Peyer's patch (tissue), 4 donors: ENCODE measurements around the gene KRT14.

Experiments
- CTCF ChIP-seq, 6 experiments: fragments of 450-650 bp in 4 of 6; fragments of 200-600 bp in 2 of 6; sonication (generic) in 1 of 6; IDR thresholded peaks; one replicate each; pipeline ENCODE4 v1.5.1; 2017 to 2019; ENCODE audit warnings: antibody characterized with exemption in 6 of 6, mild to moderate bottlenecking in 3 of 6, moderate library complexity in 1 of 6
- POLR2A ChIP-seq, 2 donors: fragments of 450-650 bp; IDR thresholded peaks; one replicate each; pipeline ENCODE4 v1.5.1; 2017; ENCODE audit warnings: antibody characterized with exemption in 2 of 2, mild to moderate bottlenecking in 2 of 2, moderate library complexity in 2 of 2

- TF ChIP-seq POLR2A (IDR thresholded peaks at IDR 0.05) (no peak), CTCF (IDR thresholded peaks at IDR 0.05) (no peak)
Observed at GRCh38 chr17:41551365-41551764, 35.3 kb downstream of the KRT14 start.
